ENCODE results near the gene EPS8L2.

DNA sequence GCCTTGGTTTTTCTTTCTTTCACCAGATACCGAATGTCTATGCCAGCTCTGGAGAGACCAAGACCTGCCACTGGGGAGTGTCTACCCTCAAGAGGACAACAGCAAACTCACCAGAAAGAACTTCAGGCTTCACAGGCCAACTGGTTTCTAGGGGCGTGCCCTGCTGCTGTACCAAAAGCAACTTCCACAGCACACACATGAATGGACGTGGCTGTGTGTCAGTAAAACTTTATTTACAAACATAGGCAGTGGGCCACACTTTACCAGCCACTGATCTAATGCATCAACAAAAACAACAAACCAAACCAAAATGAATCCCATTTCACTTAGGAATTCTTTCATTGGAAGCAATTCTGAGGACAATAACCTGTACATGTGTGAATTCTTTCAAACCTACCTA, 27.7 kb upstream of the EPS8L2 start:
- TF ChIP-seq, protein P1, sequence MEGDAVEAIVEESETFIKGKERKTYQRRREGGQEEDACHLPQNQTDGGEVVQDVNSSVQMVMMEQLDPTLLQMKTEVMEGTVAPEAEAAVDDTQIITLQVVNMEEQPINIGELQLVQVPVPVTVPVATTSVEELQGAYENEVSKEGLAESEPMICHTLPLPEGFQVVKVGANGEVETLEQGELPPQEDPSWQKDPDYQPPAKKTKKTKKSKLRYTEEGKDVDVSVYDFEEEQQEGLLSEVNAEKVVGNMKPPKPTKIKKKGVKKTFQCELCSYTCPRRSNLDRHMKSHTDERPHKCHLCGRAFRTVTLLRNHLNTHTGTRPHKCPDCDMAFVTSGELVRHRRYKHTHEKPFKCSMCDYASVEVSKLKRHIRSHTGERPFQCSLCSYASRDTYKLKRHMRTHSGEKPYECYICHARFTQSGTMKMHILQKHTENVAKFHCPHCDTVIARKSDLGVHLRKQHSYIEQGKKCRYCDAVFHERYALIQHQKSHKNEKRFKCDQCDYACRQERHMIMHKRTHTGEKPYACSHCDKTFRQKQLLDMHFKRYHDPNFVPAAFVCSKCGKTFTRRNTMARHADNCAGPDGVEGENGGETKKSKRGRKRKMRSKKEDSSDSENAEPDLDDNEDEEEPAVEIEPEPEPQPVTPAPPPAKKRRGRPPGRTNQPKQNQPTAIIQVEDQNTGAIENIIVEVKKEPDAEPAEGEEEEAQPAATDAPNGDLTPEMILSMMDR (IDR thresholded peaks at IDR 0.05; ENCODE audit: low read depth, low read length): no peak
- no peak for TF ChIP-seq EZH2phosphoT487 (IDR thresholded peaks at IDR 0.05; ENCODE audit: low read depth)

Data from OCI-LY3 (cell line).